Colonic mucosa (tissue), 4 donors: ENCODE measurements around the gene ETNK1. TPM values are rescaled to one million over a fixed set of nuclear protein-coding genes. Genes with fewer than 3 reads are reported as not detected.
"Not testable (repeated sequence)": the region's sequence is repeated elsewhere in the genome, so short reads cannot be mapped to it uniquely, and the experiment has no call there.

Experiments used
- DNase-seq: peaks from one replicate; pipeline ENCODE4 v3.0.0-alpha.2; 2020
- H3K27ac ChIP-seq: fragments of 200-600 bp; one replicate; pipeline ENCODE4 v1.8.0; 2021
- H3K27me3 ChIP-seq: fragments of 200-600 bp; one replicate; pipeline ENCODE4 v1.8.0; 2021
- H3K36me3 ChIP-seq: fragments of 200-600 bp; one replicate; pipeline ENCODE4 v1.8.0; 2021
- H3K4me1 ChIP-seq: fragments of 200-600 bp; one replicate; pipeline ENCODE4 v1.8.0; 2021; ENCODE audit warnings: mild to moderate bottlenecking
- H3K4me3 ChIP-seq: fragments of 200-600 bp; one replicate; pipeline ENCODE4 v1.8.0; 2021
- H3K9ac ChIP-seq, 2 donors: one replicate each; pipeline ENCODE4 v1.7.0; 2013; ENCODE audit warnings: control low read depth in 2 of 2, low read depth in 2 of 2, low read length in 2 of 2
- H3K9me3 ChIP-seq: fragments of 200-600 bp; one replicate; pipeline ENCODE4 v1.8.0; 2021
- intact Hi-C: fragments of 100-400 bp; cut with DNase I; formaldehyde crosslinking; loops from one replicate; pipeline ENCODE4 v1.14.1; 2022
- total RNA-seq, 2 donors: library from RNA; stranded (reverse); fragmentation: NEBNext Ultra II Directional in 1 of 2; extraction: Animal tissue kit (Norgen Biotek cat#: 25700) in 1 of 2; gene quantifications; one replicate each; pipeline ENCODE4 v1.2.1, GENCODE V29; 2021
- TF ChIP-seq, protein P1 (sequence below): fragments of 200-600 bp; IDR thresholded peaks from one replicate; pipeline ENCODE4 v1.8.0; 2022; ENCODE audit warnings: antibody characterized with exemption, mild to moderate bottlenecking
- donor health status: healthy.
- donor health status: DM: no; HTN: no; CAD: no.
- donor health status: DM: no; HTN: no; CAD: no.

Gene ETNK1
- total RNA-seq, 2 donors from 2014 or later: 82.4 to 115 TPM

DNA sequence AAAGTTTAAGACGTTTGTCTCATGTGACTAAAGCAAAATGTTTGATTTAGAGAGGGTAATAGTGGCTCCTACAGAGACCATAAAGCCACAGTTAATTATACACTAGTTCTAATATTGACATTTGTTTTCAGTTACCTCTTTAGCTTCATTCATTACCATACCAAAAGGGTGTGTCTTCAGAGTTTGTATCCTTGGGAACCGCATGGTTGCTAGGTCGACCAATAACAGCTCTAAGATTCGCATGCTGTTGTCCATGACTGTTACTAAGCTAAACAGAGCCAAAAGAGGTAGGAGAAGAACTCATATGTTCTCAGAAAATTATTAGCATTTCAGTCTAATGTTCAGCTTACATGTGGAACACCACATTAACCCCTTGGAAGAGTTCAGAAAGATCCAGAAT is 36.2 kb upstream of the ETNK1 start:
- no peak overlapping the region for H3K27ac ChIP-seq
- peak; percentile 30 for DNase-seq
- H3K9me3 ChIP-seq: no peaks in the 10 kb centered on the region
- no peak overlapping the region for H3K9ac ChIP-seq
- no peaks in the 10 kb centered on the region for H3K36me3 ChIP-seq
- no peaks in the 10 kb centered on the region for H3K4me1 ChIP-seq
- no peaks in the 10 kb centered on the region for H3K27me3 ChIP-seq
- intact Hi-C loops: no loop called here
- no peak overlapping the region for H3K4me3 ChIP-seq
- TF ChIP-seq, protein P1, sequence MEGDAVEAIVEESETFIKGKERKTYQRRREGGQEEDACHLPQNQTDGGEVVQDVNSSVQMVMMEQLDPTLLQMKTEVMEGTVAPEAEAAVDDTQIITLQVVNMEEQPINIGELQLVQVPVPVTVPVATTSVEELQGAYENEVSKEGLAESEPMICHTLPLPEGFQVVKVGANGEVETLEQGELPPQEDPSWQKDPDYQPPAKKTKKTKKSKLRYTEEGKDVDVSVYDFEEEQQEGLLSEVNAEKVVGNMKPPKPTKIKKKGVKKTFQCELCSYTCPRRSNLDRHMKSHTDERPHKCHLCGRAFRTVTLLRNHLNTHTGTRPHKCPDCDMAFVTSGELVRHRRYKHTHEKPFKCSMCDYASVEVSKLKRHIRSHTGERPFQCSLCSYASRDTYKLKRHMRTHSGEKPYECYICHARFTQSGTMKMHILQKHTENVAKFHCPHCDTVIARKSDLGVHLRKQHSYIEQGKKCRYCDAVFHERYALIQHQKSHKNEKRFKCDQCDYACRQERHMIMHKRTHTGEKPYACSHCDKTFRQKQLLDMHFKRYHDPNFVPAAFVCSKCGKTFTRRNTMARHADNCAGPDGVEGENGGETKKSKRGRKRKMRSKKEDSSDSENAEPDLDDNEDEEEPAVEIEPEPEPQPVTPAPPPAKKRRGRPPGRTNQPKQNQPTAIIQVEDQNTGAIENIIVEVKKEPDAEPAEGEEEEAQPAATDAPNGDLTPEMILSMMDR: no peak

DNA sequence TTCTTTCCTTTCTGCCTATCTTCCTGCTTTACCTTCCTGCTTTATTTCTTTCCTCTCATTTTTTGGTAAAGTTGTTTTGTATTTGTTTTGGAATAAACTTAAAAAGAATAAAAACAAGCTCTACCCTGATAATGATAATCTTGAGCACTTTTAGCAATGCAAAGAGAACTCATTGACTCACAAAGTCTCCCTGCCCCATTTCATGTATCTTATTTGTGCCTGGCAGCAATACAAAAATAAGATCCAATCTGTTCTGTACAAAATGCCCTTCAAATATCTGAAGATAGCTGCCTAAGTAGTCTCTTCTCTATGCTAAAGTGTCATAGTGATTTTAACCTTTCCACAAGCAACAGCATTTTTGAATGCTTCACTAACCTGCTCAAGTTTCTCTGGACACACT is 31.1 kb upstream of the ETNK1 start:
- intact Hi-C loops: no loop called here
- TF ChIP-seq, protein P1: no peak
- H3K27me3 ChIP-seq: no peaks in the 10 kb centered on the region

GRCh38 chr12:22597539-22597938 is 27.4 kb upstream of the ETNK1 start:
- H3K27ac ChIP-seq: not testable (repeated sequence)

More for the DNA sequence above, 31.1 kb upstream of the ETNK1 start:
- Histone ChIP-seq H3K9me3 (no peaks in the 10 kb centered on the region), H3K4me3 (no peak overlapping the region), H3K9ac (no peak overlapping the region), H3K27ac (no peak overlapping the region), H3K36me3 (no peaks in the 10 kb centered on the region), H3K4me1 (no peaks in the 10 kb centered on the region)
- DNase-seq: no peak

DNA sequence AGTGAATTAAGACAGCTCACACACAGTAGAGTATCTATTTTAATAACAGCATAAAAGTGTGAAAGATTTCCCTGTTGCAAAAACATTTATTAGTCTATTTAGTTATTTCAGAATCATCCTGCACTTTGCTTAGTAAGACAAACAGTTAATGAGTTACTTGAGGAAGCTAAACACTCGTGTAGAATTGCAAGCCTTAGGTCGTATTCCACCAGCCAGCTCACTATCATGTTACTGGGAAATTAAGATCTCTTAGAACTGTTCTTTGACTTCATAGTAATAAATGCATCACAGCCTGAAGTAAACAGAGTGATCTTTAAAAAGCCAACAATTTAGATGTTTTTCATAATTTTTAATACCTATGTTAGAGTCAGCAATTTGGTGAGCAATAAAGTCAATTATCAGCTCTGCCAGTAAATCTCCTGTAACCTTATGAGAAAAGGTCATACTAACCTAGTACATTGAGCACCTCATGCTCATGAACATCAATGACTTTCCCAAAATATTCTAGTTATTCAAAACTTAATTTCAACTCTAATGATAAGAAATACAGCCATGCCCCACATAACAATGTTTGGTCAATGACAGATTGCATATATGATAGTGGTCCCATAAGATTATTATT is 26.7 kb upstream of the ETNK1 start:
- H3K4me1 ChIP-seq: no peaks in the 10 kb centered on the region
- H3K9ac ChIP-seq: no peak overlapping the region
- intact Hi-C loops: no loop called here
- no peak overlapping the region for H3K27ac ChIP-seq
- H3K4me3 ChIP-seq: no peak overlapping the region
- H3K36me3 ChIP-seq: no peaks in the 10 kb centered on the region
- DNase-seq: no peak
- H3K9me3 ChIP-seq: no peaks in the 10 kb centered on the region
- no peaks in the 10 kb centered on the region for H3K27me3 ChIP-seq
- TF ChIP-seq, protein P1: no peak

More at GRCh38 chr12:22597539-22597938, 27.4 kb upstream of the ETNK1 start:
- H3K4me1 ChIP-seq, H3K9ac ChIP-seq, H3K27me3 ChIP-seq, H3K9me3 ChIP-seq, H3K36me3 ChIP-seq, DNase-seq, H3K4me3 ChIP-seq, intact Hi-C loops: not testable (repeated sequence)

DNA sequence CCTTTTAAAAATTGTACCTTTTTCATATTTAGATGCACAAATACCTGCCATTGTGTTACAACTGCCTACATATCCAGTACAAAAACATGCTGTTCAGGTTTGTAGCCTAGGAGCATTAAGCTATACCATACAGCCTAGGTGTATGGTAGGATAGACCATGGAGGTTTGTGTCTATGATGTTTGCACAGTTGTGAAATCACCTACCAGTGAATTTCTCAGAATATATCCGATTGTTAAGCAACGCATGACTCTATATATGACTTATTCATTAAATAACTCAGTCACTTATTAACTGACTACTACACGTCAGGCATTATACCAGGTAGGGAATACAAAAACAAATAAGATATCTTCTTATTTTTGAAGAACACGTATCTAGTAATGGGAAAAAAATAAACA is 26.2 kb upstream of the ETNK1 start:
- TF ChIP-seq, protein P1: no peak
- H3K4me3 ChIP-seq: no peak overlapping the region
- no peak for DNase-seq
- no peak overlapping the region for H3K27ac ChIP-seq
- no peaks in the 10 kb centered on the region for H3K9me3 ChIP-seq
- intact Hi-C loops: no loop called here
- H3K36me3 ChIP-seq: no peaks in the 10 kb centered on the region
- no peaks in the 10 kb centered on the region for H3K27me3 ChIP-seq
- no peaks in the 10 kb centered on the region for H3K4me1 ChIP-seq
- H3K9ac ChIP-seq: no peak overlapping the region

DNA sequence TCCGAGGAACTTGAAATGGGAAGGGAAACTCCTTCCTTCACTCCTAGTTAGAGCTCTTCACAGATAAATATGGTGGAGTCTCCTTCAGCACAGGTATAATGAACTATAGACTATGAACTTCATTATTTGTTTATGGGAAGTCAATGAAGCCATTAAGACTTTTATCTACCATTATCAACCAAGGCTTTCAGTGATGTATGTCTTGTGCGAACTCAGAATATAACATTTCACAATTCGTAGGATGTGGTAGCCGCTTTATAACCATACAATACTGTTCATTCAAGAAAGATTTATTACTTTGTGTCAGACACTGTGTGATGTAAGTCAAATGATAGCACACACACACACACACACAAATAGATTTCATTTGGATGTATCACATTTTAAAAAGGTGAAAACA is 24.8 kb upstream of the ETNK1 start:
- no peaks in the 10 kb centered on the region for H3K9me3 ChIP-seq
- DNase-seq: no peak
- no peak overlapping the region for H3K9ac ChIP-seq
- no peaks in the 10 kb centered on the region for H3K27me3 ChIP-seq
- H3K4me3 ChIP-seq: no peak overlapping the region
- no peaks in the 10 kb centered on the region for H3K4me1 ChIP-seq
- no peaks in the 10 kb centered on the region for H3K36me3 ChIP-seq
- TF ChIP-seq, protein P1: no peak
- no peak overlapping the region for H3K27ac ChIP-seq
- intact Hi-C loops: no loop called here
